ENCODE data around the gene ZNF813.
A peak's percentile ranks its signal among the peaks of the same experiment; 100 is the strongest.

The ZNF813 gene

GRCh38 chr19:53520547-53521372, 53.2 kb downstream of the ZNF813 start:
- DNase-seq (ENCODE audit: low spot score) = peak; percentile 89

DNA sequence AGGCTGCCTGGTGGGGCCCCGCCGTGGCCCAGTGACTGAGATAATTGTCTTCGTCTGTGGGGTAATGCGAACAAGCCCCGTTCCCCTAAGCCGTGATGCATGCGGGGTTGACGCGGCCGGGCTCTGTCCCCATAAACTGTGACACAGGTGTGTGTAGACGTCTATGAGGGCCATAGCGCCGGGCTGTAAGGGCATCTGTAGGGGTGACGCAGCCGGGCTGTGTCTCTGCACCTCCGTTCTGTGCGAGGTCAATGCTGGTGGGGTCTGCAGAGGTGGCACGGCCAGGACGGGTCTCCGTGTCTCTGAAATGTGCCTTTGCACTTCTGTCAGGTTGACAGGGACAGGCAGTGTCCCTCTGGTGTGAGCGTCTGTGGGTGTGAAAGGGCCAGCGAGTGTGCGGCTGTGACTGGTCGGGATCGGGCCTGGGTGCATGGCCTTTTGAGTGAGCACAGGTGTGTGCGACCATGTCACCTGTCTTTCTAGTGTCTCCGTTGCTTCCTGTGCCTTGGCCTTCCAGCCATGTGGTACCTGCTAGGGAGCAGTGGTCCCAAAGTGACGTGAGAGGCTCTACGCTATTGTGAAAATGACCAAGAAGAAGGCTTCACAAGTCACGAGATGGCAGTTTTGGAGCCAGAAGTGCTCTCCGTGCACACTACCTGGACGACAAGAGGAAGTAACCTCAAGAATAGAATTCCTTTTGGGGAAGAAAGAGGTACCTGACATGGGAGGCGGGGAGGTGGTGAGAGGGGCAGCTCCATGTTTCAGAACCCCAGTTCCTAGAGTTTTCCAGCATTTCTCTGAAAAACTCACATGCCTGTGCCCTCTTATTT, 54.1 kb downstream of the ZNF813 start:
- no peak for DNase-seq (ENCODE audit: low spot score)

- no peak for DNase-seq (ENCODE audit: low spot score)
These were observed 58.4 kb downstream of the ZNF813 start for GRCh38 chr19:53525922-53526321.

DNA sequence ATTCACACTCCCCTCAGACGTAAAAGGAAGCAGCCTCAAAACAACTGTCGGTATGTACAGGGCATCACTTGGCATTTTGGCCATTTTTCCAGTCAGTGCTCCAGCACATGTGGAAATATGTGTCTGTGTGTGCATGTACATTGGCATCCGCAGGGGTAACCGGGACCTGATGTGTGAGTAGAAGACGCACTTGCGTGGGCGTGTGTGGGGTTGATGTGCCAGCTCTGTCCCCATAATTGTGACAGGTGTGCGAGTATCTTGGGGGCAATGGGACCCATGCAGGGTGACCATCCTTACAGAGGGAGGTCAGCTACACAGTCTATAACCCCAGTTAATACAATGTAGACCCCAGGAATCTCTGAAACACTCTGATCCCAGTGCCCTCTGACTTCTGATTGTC, 63.1 kb downstream of the ZNF813 start:
- no peak for DNase-seq (ENCODE audit: low spot score)

DNA sequence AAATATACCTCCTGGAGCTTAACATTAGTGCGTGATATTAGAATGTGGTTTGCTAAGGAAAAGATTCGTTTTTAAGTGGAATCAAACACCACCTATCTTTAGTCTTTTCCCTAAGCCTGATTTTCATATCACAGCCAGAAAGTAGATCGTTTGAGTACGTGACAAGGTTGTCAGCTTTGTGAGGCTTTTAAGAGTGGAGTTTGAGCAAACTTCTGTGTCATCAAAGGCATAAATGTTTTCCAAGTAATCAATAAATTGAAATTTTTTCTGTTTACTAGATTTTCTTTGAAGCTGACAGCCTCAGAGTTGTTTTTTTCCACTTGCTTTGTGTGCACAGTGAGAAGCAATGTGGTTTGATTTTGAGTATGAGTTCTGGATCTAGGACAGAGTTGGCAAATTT, 63.9 kb downstream of the ZNF813 start:
- no peak for DNase-seq (ENCODE audit: low spot score)

- DNase-seq (ENCODE audit: low spot score) = no peak
These were observed 64.8 kb downstream of the ZNF813 start for GRCh38 chr19:53532362-53532761.

DNA sequence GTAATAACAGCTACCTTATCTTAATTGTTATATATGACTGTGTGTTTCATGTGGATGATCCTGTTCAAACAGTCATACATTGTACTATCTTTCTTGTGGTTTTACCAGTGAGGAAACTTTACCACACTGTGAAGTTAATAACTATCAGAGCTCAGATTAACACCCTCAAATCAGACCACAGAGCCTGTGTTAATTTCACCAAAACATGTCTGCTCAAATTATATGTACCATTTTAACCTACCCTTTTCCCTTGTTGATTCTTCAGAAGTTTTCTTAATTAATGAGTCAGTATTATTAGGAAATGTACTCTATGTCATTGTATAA, 68.7 kb downstream of the ZNF813 start:
- no peak for DNase-seq (ENCODE audit: low spot score)

- peak; percentile 30 for DNase-seq (ENCODE audit: low spot score)
These were observed 69.6 kb downstream of the ZNF813 start for GRCh38 chr19:53537121-53537520.

DNA sequence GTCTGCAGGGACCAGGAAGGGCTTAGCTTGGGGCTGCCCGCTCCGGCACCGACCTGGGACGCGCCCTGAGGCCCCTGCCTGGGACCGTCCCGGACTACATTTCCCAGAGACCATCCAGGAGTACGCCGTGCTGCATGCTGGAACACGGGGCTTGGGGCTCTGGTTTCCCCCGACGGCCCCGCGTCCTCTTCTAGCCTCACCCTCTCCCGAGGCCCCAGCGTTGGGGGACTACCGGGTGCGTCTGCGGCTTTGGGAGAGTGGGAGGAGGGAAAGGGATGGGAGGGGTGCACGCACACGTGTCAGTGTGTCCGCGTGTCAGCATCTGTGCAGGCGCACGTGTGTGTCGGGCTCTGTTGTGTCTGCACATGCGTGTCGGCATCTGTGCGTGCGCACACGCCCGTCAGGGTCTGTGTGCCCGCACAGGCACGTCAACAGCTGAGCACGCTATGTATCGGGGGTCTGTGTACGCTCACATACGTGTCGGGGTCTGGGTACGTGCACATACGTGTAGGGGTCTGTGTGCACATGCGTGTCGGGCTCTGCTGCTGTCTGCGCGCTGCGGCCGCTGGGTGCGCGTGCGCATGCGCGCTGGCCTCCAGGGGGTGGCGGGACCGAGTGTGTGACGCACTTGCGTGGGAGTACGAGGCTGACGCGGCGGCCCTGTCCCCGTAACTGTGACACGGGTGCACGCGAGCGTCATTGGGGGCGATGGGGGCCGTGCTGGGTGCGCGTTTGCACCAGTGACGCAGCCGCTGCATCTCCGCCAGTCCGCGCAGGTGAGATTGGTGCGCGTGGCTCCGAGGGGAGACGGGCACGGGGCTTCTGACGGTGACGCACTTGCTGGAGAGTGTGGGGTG, 70.2 kb downstream of the ZNF813 start, which contains the start of gene ZNF331:
TSS of gene ZNF331 (plus strand) at position 625 of the 857 bp plus-strand sequence. CDS start 31,232 bp downstream, outside the sequence.
- peak; percentile 82 for DNase-seq (ENCODE audit: low spot score)

GRCh38 chr19:53538378-53539109, 71.0 kb downstream of the ZNF813 start:
- no peak for DNase-seq (ENCODE audit: low spot score)

DNA sequence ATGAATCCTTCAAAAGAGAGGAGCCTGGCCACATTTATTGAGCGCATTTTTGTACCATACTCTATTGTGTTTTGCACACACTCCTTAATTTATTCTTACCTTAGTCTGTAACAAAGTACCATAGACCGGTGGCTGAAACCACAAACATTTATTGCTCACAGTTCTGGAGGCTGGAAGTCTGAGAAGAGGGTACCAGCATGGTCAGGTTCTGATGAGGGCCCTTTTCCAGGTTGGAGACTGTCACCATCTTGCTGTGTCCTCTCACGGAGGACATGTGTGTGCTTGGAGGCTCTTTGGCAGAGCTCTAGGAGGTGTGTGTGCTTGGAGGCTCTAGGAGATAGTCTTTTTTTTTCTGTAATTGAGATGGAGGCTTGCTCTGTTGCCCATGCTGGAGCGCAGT, 72.6 kb downstream of the ZNF813 start:
- DNase-seq (ENCODE audit: low spot score) = no peak

- DNase-seq (ENCODE audit: low spot score) = no peak
These were observed 74.4 kb downstream of the ZNF813 start for GRCh38 chr19:53541971-53542370.

GRCh38 chr19:53545271-53546065, 77.9 kb downstream of the ZNF813 start:
- DNase-seq (ENCODE audit: low spot score) = no peak
